Memory B cell (primary cell): ENCODE data around the gene CREG1.

ENCODE experiments used
- ATAC-seq: fragments of 150-1000 bp; cut with Tn5 transposase; 2 replicates; pipeline ENCODE4 v1.10.0; 2021; ENCODE audit warnings: low read depth, mild to moderate bottlenecking, moderate library complexity
- DNase-seq, 2 donors: peaks; one replicate each; pipeline ENCODE4 v3.0.0; 2022; ENCODE audit warnings: low spot score in 2 of 2
- H3K27ac Mint-ChIP-seq: one replicate; pipeline ENCODE4 v1.8.0; 2022; ENCODE audit warnings: mild to moderate bottlenecking, moderate library complexity, mixed read lengths
- H3K27me3 Mint-ChIP-seq: one replicate; pipeline ENCODE4 v1.8.0; 2022; ENCODE audit warnings: mixed read lengths
- H3K36me3 Mint-ChIP-seq: one replicate; pipeline ENCODE4 v1.8.0; 2022; ENCODE audit warnings: mild to moderate bottlenecking, mixed read lengths
- H3K4me1 Mint-ChIP-seq: one replicate; pipeline ENCODE4 v1.8.0; 2022; ENCODE audit warnings: mixed read lengths
- H3K4me3 Mint-ChIP-seq: one replicate; pipeline ENCODE4 v1.8.0; 2022; ENCODE audit warnings: mild to moderate bottlenecking, moderate library complexity, mixed read lengths
- H3K9me3 Mint-ChIP-seq: one replicate; pipeline ENCODE4 v1.8.0; 2022; ENCODE audit warnings: mixed read lengths

CREG1 gene

DNA sequence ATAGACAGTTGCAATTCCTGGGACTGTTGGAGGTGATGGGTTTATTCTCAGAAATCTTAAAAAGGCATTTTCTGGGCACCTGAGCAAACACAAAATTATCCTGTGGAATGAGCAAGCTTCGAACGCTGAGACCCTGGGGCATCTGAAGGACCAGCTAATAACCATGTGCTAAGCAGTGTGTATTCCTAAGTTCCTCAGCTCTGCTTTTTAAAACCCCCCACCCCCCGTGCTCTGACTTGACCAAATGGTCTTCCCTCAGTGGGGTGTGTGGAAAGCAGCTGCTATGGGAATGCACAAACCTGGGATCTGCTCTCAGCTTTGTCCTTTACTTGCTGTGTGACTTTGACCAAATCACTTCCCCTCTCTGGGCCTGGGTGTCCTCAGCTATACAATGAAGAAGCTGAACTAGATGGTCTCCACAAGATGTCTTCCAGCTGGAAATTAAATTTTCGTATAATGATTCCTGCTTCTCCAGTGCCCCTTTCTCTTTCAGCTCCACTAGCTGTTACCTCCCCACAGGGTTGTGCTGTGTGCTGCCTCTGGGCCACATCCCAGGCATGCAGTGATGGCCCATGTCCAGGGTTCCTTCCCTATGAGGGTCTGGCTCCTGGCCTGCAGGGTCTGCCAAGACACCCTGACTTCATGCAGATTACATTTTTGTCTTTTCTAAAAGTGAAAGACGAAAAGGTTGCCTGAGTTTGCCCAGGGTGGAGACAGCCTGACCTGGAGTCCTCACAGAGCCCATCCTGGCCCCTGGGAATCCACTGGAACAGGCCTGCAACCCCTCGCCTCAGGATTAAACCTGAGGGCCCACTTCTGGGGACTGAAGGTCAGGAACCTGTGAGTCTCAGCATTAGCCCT lies 20.4 kb downstream of the CREG1 start:
- Mint-ChIP-seq H3K36me3 (peaks cover 2% of the 10 kb centered on the region), H3K4me3 (no peak overlapping the region), H3K27ac (no peak overlapping the region), H3K27me3 (no peaks in the 10 kb centered on the region), H3K9me3 (no peaks in the 10 kb centered on the region), H3K4me1 (no peaks in the 10 kb centered on the region)
- ATAC-seq (no peak), DNase-seq (no peak)

GRCh38 chr1:167532375-167532774 lies 21.2 kb downstream of the CREG1 start:
- Mint-ChIP-seq H3K4me1 (no peaks in the 10 kb centered on the region), H3K4me3 (no peak overlapping the region)
- no peak for DNase-seq

GRCh38 chr1:167529829-167530474 lies 23.6 kb downstream of the CREG1 start:
- Mint-ChIP-seq H3K27me3 (peaks cover 4% of the 10 kb centered on the region), H3K27ac (no peak overlapping the region), H3K4me3 (no peak overlapping the region), H3K36me3 (no peaks in the 10 kb centered on the region), H3K4me1 (no peaks in the 10 kb centered on the region), H3K9me3 (no peaks in the 10 kb centered on the region)
- DNase-seq (no peak), ATAC-seq (no peak)

More at GRCh38 chr1:167532375-167532774, 21.2 kb downstream of the CREG1 start:
- H3K9me3 Mint-ChIP-seq = no peaks in the 10 kb centered on the region
- H3K27ac Mint-ChIP-seq = no peak overlapping the region
- H3K36me3 Mint-ChIP-seq = peaks cover 2% of the 10 kb centered on the region
- no peaks in the 10 kb centered on the region for H3K27me3 Mint-ChIP-seq
- ATAC-seq = no peak

- H3K36me3 Mint-ChIP-seq = no peaks in the 10 kb centered on the region
- ATAC-seq = no peak
- H3K9me3 Mint-ChIP-seq = peaks cover 5% of the 10 kb centered on the region
- no peak overlapping the region for H3K4me3 Mint-ChIP-seq
- H3K27me3 Mint-ChIP-seq = peaks cover 4% of the 10 kb centered on the region
- no peak for DNase-seq
- H3K4me1 Mint-ChIP-seq = no peaks in the 10 kb centered on the region
- no peak overlapping the region for H3K27ac Mint-ChIP-seq
Measured at GRCh38 chr1:167528057-167528728, 25.4 kb downstream of the CREG1 start.

GRCh38 chr1:167526667-167527383 lies 26.7 kb downstream of the CREG1 start:
- no peak overlapping the region for H3K4me3 Mint-ChIP-seq
- peaks cover 7% of the 10 kb centered on the region for H3K9me3 Mint-ChIP-seq
- H3K27ac Mint-ChIP-seq = no peak overlapping the region
- ATAC-seq (no peak), DNase-seq (no peak)
- H3K36me3 Mint-ChIP-seq = no peaks in the 10 kb centered on the region
- peaks cover 6% of the 10 kb centered on the region for H3K27me3 Mint-ChIP-seq
- H3K4me1 Mint-ChIP-seq = no peaks in the 10 kb centered on the region

- H3K9me3 Mint-ChIP-seq = peaks cover 9% of the 10 kb centered on the region
- no peak for ATAC-seq
- peaks cover 13% of the 10 kb centered on the region for H3K27me3 Mint-ChIP-seq
- no peaks in the 10 kb centered on the region for H3K4me1 Mint-ChIP-seq
- no peaks in the 10 kb centered on the region for H3K36me3 Mint-ChIP-seq
- no peak overlapping the region for H3K27ac Mint-ChIP-seq
- DNase-seq = no peak
- H3K4me3 Mint-ChIP-seq = no peak overlapping the region
Measured at GRCh38 chr1:167524651-167525050, 28.9 kb downstream of the CREG1 start.

GRCh38 chr1:167522246-167522645 lies 31.3 kb downstream of the CREG1 start:
- Mint-ChIP-seq H3K4me3 (no peak overlapping the region), H3K36me3 (no peaks in the 10 kb centered on the region), H3K9me3 (peaks cover 9% of the 10 kb centered on the region), H3K27me3 (peaks cover 22% of the 10 kb centered on the region), H3K27ac (no peak overlapping the region), H3K4me1 (peaks cover 3% of the 10 kb centered on the region)
- no peak for DNase-seq
- ATAC-seq = no peak

DNA sequence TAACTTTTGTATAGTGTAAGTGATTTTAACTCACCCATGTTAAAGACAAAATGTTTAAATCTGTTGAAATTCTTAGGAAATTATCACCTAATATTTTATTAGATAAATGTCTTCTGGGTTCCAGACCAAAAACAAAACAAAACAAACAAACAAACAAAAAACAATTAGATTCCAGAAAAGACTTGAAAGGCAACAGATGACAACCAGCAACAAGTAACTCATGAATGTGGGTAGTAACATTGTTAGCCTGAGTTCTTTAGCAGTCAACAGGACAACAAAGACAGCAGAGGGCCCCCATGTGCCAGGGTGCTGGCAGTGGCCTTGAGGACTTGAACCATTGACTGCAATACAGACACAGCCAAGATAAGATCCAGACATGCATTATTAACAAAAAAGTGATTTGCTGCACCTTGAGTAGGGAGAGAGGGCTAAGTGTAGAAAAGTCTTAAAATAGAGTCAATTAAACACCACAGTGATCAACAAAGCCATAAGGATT lies 32.8 kb downstream of the CREG1 start:
- Mint-ChIP-seq H3K27ac (no peak overlapping the region), H3K27me3 (peaks cover 22% of the 10 kb centered on the region), H3K9me3 (peaks cover 9% of the 10 kb centered on the region), H3K36me3 (no peaks in the 10 kb centered on the region), H3K4me3 (no peak overlapping the region), H3K4me1 (peaks cover 3% of the 10 kb centered on the region)
- DNase-seq = no peak
- no peak for ATAC-seq

- H3K4me1 Mint-ChIP-seq = peaks cover 3% of the 10 kb centered on the region
- H3K36me3 Mint-ChIP-seq = no peaks in the 10 kb centered on the region
- no peak within 1 kb of the TSS for H3K27ac Mint-ChIP-seq
- H3K27me3 Mint-ChIP-seq = peaks cover 17% of the 10 kb centered on the region
- H3K9me3 Mint-ChIP-seq = peaks cover 5% of the 10 kb centered on the region
- H3K4me3 Mint-ChIP-seq = no peak within 1 kb of the TSS
- ATAC-seq (peak; percentile 41), DNase-seq (no peak)
Measured at GRCh38 chr1:167518331-167518700, 35.2 kb downstream of the CREG1 start, which contains the start of gene CD247. Gene CD247, minus strand, starts transcription at chr1:167518529. Its CDS starts 64 bp downstream, at chr1:167518465.

- ATAC-seq (no peak), DNase-seq (no peak)
- peaks cover 2% of the 10 kb centered on the region for H3K9me3 Mint-ChIP-seq
- no peaks in the 10 kb centered on the region for H3K36me3 Mint-ChIP-seq
- H3K4me3 Mint-ChIP-seq = no peak overlapping the region
- H3K27me3 Mint-ChIP-seq = peaks cover 17% of the 10 kb centered on the region
- peaks cover 3% of the 10 kb centered on the region for H3K4me1 Mint-ChIP-seq
- H3K27ac Mint-ChIP-seq = no peak overlapping the region
Measured at GRCh38 chr1:167517535-167518330, 35.8 kb downstream of the CREG1 start.

- ATAC-seq (no peak), DNase-seq (no peak)
- no peaks in the 10 kb centered on the region for H3K36me3 Mint-ChIP-seq
- peaks cover under 1% of the 10 kb centered on the region for H3K9me3 Mint-ChIP-seq
- peaks cover 17% of the 10 kb centered on the region for H3K27me3 Mint-ChIP-seq
- H3K4me1 Mint-ChIP-seq = peaks cover 3% of the 10 kb centered on the region
- H3K27ac Mint-ChIP-seq = no peak overlapping the region
- H3K4me3 Mint-ChIP-seq = no peak overlapping the region
Measured at GRCh38 chr1:167516404-167517388, 36.9 kb downstream of the CREG1 start.

DNA sequence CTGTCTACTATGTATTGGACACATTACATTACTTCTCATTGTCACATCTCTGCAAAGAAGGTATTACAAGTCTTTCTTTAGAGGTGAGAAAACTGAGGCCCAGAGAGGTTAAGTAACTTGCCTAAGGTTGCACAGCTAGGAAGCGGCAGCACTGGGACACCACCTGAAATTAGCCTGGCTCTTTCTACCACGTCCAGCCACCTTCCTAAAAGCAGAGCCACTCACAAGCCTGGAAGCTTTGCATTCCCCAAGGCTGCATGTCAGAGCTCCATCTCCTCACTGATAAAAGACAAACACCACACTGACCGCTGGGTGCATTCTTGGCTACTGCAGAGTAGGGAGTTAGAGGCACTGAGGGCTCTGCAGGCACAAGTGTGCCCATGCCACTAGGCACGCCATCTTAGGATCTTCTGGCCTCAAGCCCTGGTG lies 37.7 kb downstream of the CREG1 start:
- Mint-ChIP-seq H3K27me3 (peaks cover 16% of the 10 kb centered on the region), H3K4me3 (no peak overlapping the region), H3K4me1 (peaks cover 3% of the 10 kb centered on the region), H3K9me3 (no peaks in the 10 kb centered on the region), H3K36me3 (no peaks in the 10 kb centered on the region), H3K27ac (no peak overlapping the region)
- DNase-seq (no peak), ATAC-seq (no peak)
